H1 (cell line): Measurements from ENCODE around the gene SLC30A7. TPM values are rescaled to one million over a fixed set of nuclear protein-coding genes. Genes with fewer than 3 reads are reported as not detected.

Experiments
- BRCA1 ChIP-seq: IDR thresholded peaks from 2 replicates; pipeline ENCODE4 v1.6.1; 2012; ENCODE audit warnings: low read depth, low read length, improper control_type of control experiment
- CBX5 ChIP-seq: fragments of 300-800, 300-1000 bp; sonication (generic); IDR thresholded peaks from 2 replicates; pipeline ENCODE4 v1.7.1; 2016; ENCODE audit warnings: antibody characterized with exemption, low read length, low read depth
- EZH2 ChIP-seq: fragments of 200-600 bp; sonication (generic); IDR thresholded peaks from 2 replicates; pipeline ENCODE4 v1.7.1; 2012; ENCODE audit warnings: low read depth, mild to moderate bottlenecking, moderate library complexity, low read length, inconsistent platforms; ENCODE audit not compliant: severe bottlenecking
- MAX ChIP-seq: IDR thresholded peaks from 2 replicates; pipeline ENCODE4 v1.6.1; 2012; ENCODE audit warnings: inconsistent platforms
- SRF ChIP-seq: IDR thresholded peaks from 2 replicates; pipeline ENCODE4 v1.6.1; 2011; ENCODE audit warnings: mild to moderate bottlenecking, low read depth, low read length, moderate library complexity
- polyA plus RNA-seq, 7 experiments: library from polyadenylated mRNA; depleted of rRNA in 3 of 7; stranded (reverse) in 5 of 7; unstranded in 2 of 7; fragments of >200 nt in 5 of 7; fragments of 200-250 nt in 2 of 7; gene quantifications; 1 replicate in 5 of 7; 2 replicates in 1 of 7; 4 replicates in 1 of 7; pipeline versions ENCODE4 v1.2.1 to v1.2.3, GENCODE V29; 2011 to 2013; ENCODE audit warnings: missing spikeins in 2 of 7, mixed read lengths in 2 of 7
- total RNA-seq: library from RNA; stranded (reverse); fragmentation: NEBNext Ultra II Directional; extraction: Animal tissue kit (Norgen Biotek cat#: 25700); gene quantifications from 2 replicates; pipeline ENCODE4 v1.2.1, GENCODE V29; 2021

The SLC30A7 gene
- total and polyA plus RNA-seq, 2 of the 8 experiments (the other 6 are each of a cell fraction or from before 2014, with no cell fraction given): 5.5 to 22.1 TPM

GRCh38 chr1:100989306-100990077, 93.6 kb downstream of the SLC30A7 start (continued):
- TF ChIP-seq BRCA1: no peak
- TF ChIP-seq MAX: no peak
- TF ChIP-seq EZH2: no peak
- TF ChIP-seq SRF: no peak
- TF ChIP-seq CBX5: no peak
